COLO668 (cell line): ENCODE data around the gene GAREM1.
"Not testable (repeated sequence)": the region's sequence is repeated elsewhere in the genome, so short reads cannot be mapped to it uniquely, and the experiment has no call there.

Experiments used
- DNase-seq: peaks from one replicate; lab custom pipeline; 2025; ENCODE audit not compliant: unreplicated experiment; lab: John Stamatoyannopoulos, UW

Gene GAREM1

DNA sequence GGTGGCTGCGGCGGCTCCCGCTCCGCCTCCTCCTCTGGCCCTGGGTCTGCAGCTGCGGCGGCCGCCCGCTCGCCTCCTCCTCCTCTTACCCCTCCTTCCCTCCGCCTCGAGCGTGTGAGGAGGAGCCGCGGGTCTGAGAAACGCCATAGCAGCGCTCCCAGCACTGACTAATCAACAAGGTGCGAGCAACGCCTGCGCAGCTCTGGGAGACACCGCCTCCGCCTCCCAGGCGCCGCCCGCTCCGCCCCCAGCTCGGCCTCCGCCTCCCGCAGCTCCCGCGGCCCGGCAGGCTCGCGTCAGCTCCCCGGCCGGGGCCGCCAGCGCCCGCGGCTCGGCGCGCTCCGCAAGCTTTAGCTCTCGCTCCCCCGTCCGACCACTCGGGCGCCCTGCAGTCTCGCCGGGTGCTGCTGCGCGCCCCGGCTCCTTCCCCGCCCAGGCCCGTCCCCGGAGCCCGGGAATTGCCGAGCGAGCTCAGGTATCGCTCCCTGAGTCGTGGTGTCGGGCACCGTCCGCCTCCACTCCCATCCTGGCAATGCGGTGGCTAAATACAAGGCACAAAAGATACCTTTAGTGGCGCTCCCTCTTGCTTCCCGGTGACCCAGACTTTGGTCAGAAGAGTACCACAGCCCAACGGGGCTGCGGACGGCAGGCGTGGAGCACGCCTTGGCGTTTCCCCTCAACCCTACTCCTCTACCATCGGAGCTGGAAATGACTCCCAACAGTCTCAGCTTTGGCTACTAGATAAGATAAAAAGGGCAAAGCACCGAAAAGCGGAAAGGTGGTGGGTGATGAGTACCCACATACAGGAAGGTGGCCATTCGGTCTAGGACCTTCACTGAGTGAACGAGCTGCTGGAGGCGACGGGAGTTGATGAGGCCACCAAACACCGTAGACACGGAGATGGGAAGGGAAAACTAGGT lies at the start of gene GAREM1:
Gene GAREM1 (minus strand): TSS at position 169 of the 920 bp plus-strand sequence. CDS start 454 bp downstream, outside the sequence.
- peak; percentile 99 for DNase-seq

DNA sequence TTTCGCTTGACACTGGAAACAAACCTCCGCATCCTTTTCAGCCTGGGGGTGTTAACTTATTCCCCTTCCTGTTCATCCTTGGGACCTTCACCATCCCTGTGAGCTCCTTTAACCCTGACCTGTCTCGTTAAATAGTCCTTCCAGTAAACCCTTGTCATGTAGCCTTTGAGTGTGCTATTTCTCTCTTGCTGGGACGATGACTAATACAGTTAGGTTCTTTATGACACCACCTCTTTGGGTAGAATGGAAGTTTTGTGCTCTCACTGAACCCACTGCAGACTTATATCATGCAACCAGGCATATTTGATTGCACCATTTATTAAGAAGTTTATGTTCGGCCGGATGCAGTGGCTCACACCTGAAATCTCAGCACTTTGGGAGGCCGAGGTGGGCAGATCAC lies 40.5 kb upstream of the GAREM1 start:
- DNase-seq: no peak

DNA sequence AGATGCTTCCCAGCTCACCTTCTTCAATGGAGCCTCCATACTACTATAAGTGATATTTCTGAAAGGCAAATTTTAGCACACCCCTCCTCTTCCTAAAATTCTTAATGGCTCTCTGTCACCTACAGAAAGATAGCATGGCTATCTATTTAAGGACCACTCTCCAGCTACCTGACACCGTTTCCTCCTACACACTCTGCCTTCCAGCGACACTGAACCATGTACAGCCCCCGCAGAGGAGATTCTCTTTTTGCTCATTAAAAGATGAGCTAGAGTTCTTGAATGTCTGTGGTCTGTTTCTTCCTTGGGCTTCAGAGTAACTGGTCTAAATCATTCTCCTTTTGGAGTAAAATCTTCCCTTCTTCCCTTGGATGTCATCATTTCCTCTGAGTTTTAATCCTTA lies 38.4 kb upstream of the GAREM1 start:
- no peak for DNase-seq

DNA sequence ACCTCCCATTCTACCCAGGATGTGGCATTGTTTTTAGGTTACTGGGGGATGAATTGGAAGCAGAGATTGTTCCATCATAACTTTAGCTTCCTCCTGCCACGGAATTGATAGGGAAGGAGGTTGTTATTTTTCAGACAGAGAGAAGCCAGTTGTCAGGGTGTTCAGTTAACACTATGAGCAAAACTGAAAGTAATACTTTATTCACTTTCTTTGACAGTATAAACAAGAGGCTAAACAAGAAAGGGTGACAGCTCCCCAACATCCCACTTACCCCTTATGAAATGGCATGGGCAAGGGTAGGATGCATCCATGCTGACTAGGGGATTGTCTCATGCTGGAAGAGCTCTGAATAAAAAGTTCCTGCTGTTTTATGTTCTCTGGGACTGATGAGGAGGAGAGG lies 36.4 kb upstream of the GAREM1 start:
- DNase-seq: no peak

DNA sequence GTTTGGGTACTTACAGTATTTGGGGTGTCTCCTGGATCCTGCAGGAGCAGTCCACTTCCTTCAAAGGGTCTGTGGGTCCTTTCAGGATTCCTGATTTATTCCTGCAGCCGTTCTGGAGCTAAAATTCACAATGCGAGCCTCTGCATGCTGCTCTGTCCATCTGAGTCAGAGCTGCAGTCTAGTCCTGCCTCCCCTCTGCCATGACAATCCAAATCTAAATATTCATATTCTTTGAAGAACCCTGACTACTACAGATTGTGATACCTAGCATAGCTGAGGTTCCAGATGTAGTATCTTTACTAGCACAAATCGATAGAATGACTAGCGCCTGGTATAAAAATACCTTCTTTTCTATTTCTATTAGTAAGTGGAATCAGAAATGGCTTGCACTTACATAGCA lies 31.3 kb upstream of the GAREM1 start:
- no peak for DNase-seq

DNA sequence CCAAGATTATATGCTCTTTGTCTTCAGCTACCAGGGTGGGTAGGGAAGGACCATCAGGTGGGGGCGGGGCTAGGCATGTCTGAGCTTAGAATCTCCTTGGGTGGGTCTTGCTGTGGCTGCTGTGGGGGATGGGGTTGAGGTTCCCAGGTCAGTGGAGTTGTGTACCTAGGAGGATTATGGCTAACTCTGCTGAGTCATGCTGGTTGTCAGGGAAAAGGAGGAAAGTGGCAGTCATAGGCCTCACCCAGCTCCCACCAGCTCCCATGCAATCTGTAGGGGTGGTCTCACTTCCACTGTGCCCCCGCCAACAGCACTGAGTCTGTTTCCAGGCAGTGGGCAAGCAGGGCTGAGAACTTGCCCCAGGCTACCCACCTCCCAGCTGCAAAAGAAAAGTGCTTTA lies 30.6 kb upstream of the GAREM1 start:
- DNase-seq: not testable (repeated sequence)

DNA sequence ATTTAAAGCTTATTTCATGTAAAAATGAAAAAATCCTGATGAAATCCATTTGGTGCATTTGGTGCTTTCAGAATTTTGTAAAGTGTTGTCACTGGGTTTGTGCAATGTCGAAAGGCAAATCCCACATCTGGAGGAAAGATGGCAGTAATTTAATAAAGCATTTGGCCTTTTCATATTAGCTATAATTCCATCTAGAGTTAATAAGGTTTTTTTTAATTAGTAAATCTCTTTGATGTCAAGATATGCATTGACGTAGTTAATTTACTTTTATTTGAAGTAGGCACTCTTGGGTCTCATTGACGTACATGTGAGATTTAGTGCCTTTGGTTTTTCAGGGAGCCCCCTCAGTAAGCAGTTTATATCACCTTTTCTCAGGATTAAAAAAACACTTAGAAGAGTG lies 12.3 kb upstream of the GAREM1 start:
- DNase-seq: no peak

DNA sequence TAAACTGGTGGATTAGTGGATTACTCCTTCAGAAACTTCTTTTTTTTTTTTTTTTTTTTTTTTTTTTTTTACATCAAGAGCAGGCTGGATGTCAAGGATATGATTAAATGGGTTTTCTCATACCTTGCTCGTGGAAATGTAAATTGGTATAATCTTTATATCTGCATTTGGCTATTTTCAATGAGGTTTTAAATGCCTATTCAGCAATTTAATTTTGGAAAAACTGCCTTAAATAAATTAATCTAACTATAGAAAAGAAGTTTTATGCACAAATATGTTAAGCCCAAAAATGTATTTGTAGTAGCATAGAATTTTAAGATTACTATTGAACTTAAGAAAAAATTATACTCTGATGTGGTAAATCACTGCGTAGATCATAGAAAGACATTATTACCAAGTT lies 11.4 kb upstream of the GAREM1 start:
- no peak for DNase-seq

DNA sequence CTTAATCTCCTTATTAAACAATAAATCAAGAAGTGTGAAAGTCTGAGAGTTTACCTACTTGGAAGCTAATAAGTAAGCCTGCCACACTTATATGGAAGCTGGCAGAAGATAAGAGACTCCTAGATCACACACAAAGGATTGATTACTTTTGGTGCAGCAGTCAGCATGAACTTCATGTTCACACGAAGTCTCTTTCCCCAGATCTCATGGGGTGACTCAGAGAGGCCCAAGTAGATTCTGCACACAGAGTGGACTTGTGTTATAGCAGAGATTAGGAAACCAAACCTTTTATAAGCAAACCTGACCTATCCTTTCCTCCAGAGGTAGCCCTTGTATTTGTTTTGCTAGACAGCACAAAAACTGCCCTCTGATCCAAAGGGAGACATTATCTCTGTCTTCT lies 9.9 kb upstream of the GAREM1 start:
- DNase-seq: no peak

DNA sequence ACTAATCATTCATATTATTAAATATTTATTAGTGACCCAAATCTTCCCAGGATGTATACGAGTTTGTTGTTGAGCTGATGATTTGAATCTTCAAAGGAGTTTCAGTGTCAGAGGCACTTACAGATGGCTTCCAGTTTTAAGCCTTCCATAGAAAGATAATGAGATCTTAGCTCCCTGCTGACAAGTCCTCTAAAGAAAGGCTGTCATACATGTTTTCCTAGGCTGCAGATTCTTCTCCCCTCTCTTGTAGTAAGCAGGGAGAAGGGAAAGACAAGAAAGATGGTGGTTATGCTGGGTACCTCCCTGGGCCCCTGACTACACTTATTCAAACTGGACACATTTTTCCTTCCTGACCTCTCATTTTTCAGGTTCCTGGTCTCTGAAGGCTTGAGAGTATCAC lies 8.1 kb upstream of the GAREM1 start:
- DNase-seq: no peak

DNA sequence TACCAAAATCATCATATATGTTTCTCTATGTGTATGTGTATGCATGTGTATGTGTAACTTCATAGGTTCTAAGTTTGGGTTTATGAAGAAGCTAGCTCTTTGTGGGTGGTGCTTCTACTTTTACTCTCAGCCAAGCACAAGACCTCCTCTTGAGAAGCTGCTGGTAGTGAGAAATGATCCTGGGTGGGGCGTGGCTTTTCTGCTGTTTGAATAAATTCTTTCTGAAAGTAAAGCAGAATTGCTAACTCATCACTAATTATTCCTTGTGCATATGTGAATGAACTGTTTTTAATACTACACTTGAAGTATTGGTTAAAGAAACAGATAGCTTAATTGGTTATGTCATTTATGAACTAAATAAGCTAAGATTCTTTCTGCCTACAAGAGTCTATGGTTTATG lies 7.6 kb upstream of the GAREM1 start:
- DNase-seq: no peak

DNA sequence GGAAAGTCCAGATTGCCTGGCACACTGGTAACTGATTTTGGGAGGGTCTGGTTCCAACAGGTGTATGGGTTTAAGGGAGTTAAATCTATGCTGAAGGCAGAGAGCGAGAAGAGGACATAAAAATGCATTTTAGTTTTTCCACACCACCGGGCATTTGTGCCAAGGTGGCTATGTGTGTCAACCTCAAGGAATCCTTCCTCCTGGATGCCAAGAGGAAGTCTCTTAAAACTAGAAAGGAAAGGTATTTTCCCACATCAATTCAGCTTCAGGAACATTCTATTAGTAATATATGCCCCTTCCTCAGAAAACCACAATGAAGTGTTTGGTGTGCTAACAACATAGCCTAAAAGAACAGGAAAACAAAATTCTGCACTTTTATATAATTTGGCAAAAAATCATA lies 5.4 kb upstream of the GAREM1 start:
- no peak for DNase-seq

DNA sequence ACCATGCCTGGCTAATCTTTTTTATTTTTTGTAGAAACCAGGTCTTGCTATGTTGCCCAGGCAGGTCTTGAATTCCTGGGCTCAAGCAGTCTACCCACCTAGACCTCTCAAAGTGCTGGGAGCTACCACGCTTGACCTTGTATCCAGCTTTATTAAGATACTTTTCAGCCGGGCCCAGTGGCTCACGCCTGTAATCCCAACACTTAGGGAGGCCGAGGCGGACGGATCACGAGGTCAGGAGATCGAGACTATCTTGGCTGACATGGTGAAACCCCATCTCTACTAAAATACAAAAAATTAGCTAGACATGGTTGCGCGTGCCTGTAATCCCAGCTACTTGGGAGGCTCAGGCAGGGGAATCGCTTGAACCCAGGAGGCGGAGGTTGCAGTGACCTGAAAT lies 4.4 kb upstream of the GAREM1 start:
- not testable (repeated sequence) for DNase-seq

DNA sequence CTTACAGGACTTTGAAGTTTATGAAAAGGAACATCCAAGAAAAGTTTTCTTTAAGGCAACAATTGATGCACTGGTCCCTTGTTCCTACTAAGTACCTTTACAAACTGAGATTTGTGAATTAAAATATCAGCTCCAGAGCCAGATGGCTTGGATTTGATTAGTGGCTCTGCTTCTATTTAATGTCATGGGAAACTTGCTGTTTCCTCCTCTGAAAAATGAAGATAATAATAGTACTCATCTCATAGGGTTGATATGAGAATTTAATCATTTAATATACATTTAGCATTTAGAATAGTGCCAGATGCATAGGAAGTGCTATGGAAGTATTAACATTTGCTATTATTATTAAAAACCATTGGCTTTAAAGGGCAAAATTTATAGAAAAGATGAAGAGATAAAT lies 2.6 kb upstream of the GAREM1 start:
- DNase-seq: no peak

DNA sequence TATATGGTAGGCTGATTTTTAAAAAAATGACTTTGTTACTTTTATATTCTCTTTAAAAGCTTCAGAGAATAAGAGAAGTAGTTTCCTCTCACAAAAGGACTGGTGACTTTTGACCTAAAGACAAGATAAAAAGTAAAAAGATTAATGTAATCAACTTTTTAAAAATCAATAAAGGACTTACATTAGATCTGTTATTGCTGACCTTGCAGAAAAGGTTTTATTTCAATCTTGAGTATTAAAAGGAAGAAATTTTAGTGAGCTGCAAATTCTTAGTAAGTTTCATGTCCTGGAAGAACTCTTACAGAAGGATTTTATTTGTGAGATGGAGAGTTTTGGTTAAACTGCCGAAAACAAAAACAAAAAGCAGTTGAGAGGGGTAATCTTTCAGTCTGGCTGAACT lies 2.2 kb upstream of the GAREM1 start:
- no peak for DNase-seq

DNA sequence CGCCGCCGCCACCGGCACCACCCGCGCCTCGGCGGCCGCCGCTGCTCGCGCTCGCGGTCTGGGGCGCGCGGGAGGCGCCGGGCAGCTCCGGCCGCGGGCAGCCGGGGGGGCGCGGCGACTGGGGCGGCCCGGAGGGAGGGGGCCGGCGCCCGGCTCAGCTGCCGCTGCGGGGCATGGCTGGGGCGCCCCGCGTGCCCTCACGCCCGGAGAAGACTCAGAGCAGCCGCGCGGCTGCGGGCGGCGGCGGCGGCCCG lies 295 bp downstream of the GAREM1 start:
- DNase-seq: peak; percentile 85

DNA sequence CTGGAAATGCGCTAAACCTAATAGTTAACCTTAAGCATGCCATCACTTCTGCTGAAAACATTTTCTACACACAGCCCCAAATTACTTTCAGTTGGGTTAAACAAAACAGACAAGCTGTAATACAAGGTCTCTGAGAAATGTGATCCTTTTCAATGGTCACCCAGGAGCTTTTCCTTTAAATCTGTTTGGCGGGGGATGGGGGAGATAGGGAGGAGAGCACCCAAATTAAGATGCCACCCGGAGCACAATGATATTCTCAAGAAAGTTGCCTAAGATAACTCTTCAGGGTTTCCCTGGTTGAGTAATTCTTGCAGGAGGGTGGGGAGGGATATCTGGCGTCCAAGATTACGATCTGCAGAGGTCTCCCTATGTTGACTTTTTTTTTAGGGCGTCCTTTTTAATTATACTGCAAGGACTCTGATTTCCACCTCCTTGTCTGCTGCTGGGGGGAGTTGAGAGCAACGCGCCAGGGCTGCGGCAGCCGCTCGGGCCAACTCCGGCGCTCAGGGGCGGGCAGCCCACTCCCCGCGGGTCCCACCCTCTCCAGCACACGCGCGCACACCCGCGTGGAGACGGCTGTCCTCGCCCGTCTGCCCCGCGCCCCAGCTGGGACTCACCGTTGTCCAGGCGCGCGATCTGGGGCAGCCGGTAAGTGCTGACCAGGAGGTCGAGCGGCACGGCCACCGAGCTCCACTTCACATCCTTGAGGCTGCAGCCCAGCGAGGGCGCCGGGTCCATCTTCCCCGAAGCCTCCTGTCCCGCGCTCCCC lies 807 bp downstream of the GAREM1 start:
- peak; percentile 85 for DNase-seq

DNA sequence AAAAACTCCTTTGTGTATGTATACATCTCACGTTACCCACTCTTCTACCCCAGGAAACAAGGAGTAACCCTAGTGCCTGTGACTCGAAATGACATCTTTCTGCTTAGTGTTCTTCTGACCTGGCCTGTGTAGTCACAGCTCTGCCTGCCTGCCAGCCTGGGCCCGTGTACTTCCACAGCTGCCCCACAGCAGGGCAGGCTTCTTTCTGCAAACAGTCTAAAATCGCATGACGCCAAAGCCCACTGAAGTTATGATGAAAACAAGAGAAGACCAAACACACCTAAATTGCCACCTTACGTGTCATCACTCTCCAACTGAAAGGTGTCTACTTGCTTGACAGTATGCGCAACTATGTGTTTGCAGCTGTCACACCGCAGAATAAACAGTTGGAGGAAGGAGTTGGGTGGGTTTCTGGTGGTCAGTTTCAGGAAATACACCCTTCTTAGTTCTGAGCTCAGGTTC lies 1.5 kb downstream of the GAREM1 start:
- DNase-seq: peak; percentile 63

DNA sequence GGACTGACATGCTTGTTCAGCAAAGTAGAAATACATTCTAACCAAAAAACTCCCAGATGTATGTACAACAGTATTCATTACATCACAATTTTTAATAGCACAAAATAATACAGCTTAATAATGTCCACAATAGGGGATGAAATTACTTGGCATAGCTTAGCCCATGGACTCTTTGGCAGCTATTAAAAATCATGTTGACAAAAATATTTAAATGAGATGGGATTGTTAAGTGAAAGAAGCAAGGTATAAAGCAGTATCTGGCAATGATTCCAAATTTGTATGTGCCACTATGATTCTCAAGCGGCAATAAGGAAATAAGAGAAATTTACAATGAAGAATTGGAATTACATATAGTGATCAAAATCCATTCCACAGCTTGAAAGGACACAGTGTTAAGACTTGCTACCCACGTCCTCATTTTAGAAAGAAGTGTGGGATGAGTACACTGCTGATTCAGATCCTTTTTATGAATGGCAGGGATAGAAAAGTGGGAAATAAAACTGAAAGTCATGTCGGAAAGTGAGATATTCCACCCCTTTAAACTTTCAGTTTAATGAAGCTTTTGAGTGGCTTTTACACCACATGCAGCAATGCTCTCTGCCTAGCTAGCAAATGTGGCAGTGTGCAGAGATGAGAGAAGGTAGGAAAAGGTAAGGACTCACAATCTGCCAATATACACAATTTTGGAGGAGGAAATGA lies 2.4 kb downstream of the GAREM1 start:
- no peak for DNase-seq

DNA sequence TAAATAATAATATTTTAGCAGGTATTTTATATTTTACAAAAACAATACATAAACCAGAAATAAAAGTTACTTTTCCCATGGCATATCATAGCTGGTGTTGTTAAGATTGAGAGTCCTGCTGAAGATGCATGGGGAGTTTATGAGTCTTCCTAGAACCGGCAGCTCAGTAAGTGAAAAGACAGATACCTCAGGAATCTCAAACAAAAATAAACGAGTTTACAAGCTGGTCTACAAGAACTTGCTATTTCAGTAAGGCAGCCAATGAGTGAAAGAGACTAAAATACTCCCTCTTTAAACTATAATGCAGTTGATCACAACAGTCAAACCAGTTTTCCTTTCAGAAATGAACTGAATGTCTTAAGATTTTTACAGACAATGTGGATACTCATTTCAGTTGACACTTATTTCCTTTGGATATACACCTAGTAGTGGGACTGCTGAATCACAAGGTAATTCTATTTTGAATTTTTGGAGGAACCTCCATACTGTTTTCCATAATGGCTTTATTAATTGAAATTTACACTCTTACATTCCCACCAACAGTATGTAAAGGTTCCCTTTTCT lies 8.9 kb downstream of the GAREM1 start:
- no peak for DNase-seq

DNA sequence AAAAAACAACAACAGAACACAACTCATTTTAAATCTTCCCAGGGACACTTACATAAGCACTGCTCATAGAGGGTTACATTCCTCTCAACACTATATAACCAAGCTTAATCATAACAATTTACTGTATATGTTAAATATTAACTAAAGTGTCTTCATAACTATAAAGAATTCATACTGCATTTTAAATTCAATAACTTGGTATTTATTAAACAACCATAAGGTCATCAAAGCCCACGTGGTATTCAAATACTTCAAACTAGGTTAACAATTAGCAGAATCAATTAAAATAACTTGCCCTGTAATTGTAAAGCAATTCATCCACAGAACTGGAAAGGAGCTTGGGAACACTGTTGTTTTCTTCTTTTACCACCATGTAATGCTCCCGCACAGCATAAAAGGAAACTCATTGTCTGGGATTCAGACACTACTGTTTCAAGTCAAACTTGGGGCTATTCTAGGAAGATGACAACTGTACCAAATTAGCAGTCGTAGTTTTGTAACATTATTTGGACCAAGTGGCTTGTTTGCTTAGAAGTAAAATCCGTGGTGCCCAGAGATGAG lies 10.4 kb downstream of the GAREM1 start:
- no peak for DNase-seq
